Smooth muscle cell of the brain vasculature (primary cell): ENCODE data around the gene NLRC5.

Experiments used
- DNase-seq: peaks from one replicate; pipeline ENCODE4 v3.0.0-alpha.2; 2012; ENCODE audit warnings: low read depth, low spot score

Gene NLRC5

GRCh38 chr16:56988948-56989945 is at the start of gene NLRC5:
TSS of gene NLRC5 (plus strand) at chr16:56989557. CDS start at chr16:57020713, 31,156 bp downstream.
- peak; percentile 51 for DNase-seq

- DNase-seq: no peak
These were observed 49.6 kb upstream of the NLRC5 start for GRCh38 chr16:56939801-56940200.

- no peak for DNase-seq
These were observed 48.3 kb upstream of the NLRC5 start for GRCh38 chr16:56941092-56941491.

- DNase-seq: no peak
These were observed 47.5 kb upstream of the NLRC5 start for GRCh38 chr16:56941856-56942331.

- DNase-seq: no peak
These were observed 45.5 kb upstream of the NLRC5 start for GRCh38 chr16:56943761-56944375.

GRCh38 chr16:56944954-56945839 is 44.2 kb upstream of the NLRC5 start:
- DNase-seq: peak; percentile 43

- DNase-seq: no peak
These were observed 43.4 kb upstream of the NLRC5 start for GRCh38 chr16:56945847-56946527.

- DNase-seq: no peak
These were observed 42.4 kb upstream of the NLRC5 start for GRCh38 chr16:56946767-56947603.

- no peak for DNase-seq
These were observed 41.8 kb upstream of the NLRC5 start for GRCh38 chr16:56947604-56947995.

GRCh38 chr16:56948234-56948633 is 41.1 kb upstream of the NLRC5 start:
- DNase-seq: no peak

- DNase-seq: no peak
These were observed 39.3 kb upstream of the NLRC5 start for GRCh38 chr16:56950051-56950450.

- no peak for DNase-seq
These were observed 38.9 kb upstream of the NLRC5 start for GRCh38 chr16:56950455-56950854.

GRCh38 chr16:56950881-56951771 is 38.2 kb upstream of the NLRC5 start:
- DNase-seq: no peak

GRCh38 chr16:56953006-56953405 is 36.4 kb upstream of the NLRC5 start:
- no peak for DNase-seq

GRCh38 chr16:56956076-56956475 is 33.3 kb upstream of the NLRC5 start:
- no peak for DNase-seq

- no peak for DNase-seq
These were observed 32.6 kb upstream of the NLRC5 start for GRCh38 chr16:56956756-56957155.

GRCh38 chr16:56960681-56961281 is 28.6 kb upstream of the NLRC5 start:
- DNase-seq: no peak

- DNase-seq: no peak
These were observed 28.0 kb upstream of the NLRC5 start for GRCh38 chr16:56961386-56961785.

- DNase-seq: no peak
These were observed 27.5 kb upstream of the NLRC5 start, which contains the start of gene CETP for GRCh38 chr16:56961851-56962281. TSS of gene CETP (plus strand) at chr16:56961950. CDS start at chr16:56961980, 30 bp downstream.
